Measurements from ENCODE around the gene REPS2.

The REPS2 gene

DNA sequence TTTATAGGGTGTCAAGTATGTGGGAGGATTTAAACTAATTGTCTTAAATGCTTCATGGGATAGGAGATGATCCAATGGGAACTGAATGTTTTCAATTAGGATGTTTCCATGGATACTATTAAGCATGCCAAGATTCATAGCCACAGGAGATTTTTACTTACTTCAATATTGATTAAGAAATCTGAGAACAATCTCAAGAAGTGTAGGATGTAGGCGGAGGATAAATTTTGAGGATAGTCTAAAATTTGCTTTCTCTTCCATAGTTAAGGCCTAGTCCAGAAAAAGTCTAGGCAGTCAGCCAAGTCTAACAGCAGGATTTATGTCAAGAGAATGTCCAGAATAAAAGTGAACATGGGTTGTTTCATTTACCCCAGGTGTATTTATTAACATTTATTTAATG is 32.8 kb downstream of the REPS2 start:
- H3K79me2 ChIP-seq (ENCODE audit: control insufficient read depth, low read length), result no peaks in the 10 kb centered on the region
- H3K27ac ChIP-seq (ENCODE audit: low read depth, low read length), result no peak overlapping the region
- H4K20me1 ChIP-seq (ENCODE audit: control insufficient read depth, insufficient read depth, low read depth, low read length), result no peaks in the 10 kb centered on the region
- H3K36me3 ChIP-seq (ENCODE audit: control insufficient read depth, low read length), result no peaks in the 10 kb centered on the region
- H3K4me3 ChIP-seq (ENCODE audit: low read length), result no peak overlapping the region
- H3K4me2 ChIP-seq (ENCODE audit: low read length), result no peak overlapping the region
- peaks cover 5% of the 10 kb centered on the region; the same call in 1 of the 2 replicates for H3K4me1 ChIP-seq (ENCODE audit: control insufficient read depth, low read length)
- no peaks in the 10 kb centered on the region for H3K9me3 ChIP-seq (ENCODE audit: control insufficient read depth, insufficient read depth, low read length)
- no peak for TF ChIP-seq EZH2phosphoT487 (IDR thresholded peaks at IDR 0.05; ENCODE audit: borderline replicate concordance, low read length)
- TF ChIP-seq, protein P1, sequence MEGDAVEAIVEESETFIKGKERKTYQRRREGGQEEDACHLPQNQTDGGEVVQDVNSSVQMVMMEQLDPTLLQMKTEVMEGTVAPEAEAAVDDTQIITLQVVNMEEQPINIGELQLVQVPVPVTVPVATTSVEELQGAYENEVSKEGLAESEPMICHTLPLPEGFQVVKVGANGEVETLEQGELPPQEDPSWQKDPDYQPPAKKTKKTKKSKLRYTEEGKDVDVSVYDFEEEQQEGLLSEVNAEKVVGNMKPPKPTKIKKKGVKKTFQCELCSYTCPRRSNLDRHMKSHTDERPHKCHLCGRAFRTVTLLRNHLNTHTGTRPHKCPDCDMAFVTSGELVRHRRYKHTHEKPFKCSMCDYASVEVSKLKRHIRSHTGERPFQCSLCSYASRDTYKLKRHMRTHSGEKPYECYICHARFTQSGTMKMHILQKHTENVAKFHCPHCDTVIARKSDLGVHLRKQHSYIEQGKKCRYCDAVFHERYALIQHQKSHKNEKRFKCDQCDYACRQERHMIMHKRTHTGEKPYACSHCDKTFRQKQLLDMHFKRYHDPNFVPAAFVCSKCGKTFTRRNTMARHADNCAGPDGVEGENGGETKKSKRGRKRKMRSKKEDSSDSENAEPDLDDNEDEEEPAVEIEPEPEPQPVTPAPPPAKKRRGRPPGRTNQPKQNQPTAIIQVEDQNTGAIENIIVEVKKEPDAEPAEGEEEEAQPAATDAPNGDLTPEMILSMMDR (IDR thresholded peaks at IDR 0.05; ENCODE audit: low read depth, low read length, poor library complexity, severe bottlenecking), result no peak
- H3K9me2 ChIP-seq (replicated peaks; ENCODE audit: control insufficient read depth, low read length), result no peaks in the 10 kb centered on the region
- H3F3A ChIP-seq (ENCODE audit: control insufficient read depth, insufficient read depth), result no peaks in the 10 kb centered on the region
- no peaks in the 10 kb centered on the region for H3K27me3 ChIP-seq (ENCODE audit: control insufficient read depth, low read length)

DNA sequence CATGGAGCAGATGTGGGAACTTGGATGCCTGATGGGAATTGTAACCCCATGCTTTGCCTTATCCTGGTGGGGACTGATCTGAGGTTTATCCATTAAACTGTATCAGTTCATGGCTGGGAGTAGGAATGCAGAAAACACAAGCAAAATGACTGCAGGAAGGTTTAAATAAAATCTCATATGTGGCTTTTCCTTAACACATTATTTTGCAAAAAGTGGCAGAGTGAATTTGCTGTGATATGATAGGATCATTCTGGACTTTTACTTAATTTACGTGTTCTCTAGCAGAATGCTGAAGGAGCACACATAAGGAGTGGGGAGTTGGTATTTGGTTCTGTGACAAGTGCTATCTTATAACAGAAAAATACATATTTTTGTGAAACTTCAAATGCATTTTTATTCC is 34.8 kb downstream of the REPS2 start:
- Histone ChIP-seq H3K27me3 (ENCODE audit: control insufficient read depth, low read length) (0 out of 2 replicates have a peak, but pooled peaks cover 2% of the 10 kb centered on the region), H3K4me3 (ENCODE audit: low read length) (no peak overlapping the region), H3K4me2 (ENCODE audit: low read length) (no peak overlapping the region), H3K9me3 (ENCODE audit: control insufficient read depth, insufficient read depth, low read length) (no peaks in the 10 kb centered on the region), H3K4me1 (ENCODE audit: control insufficient read depth, low read length) (no peaks in the 10 kb centered on the region), H3K36me3 (ENCODE audit: control insufficient read depth, low read length) (no peaks in the 10 kb centered on the region), H3K9me2 (replicated peaks; ENCODE audit: control insufficient read depth, low read length) (no peaks in the 10 kb centered on the region), H4K20me1 (ENCODE audit: control insufficient read depth, insufficient read depth, low read depth, low read length) (no peaks in the 10 kb centered on the region), H3F3A (ENCODE audit: control insufficient read depth, insufficient read depth) (no peaks in the 10 kb centered on the region), H3K79me2 (ENCODE audit: control insufficient read depth, low read length) (no peaks in the 10 kb centered on the region), H3K27ac (ENCODE audit: low read depth, low read length) (no peak overlapping the region)
- TF ChIP-seq, protein P1 (IDR thresholded peaks at IDR 0.05; ENCODE audit: low read depth, low read length, poor library complexity, severe bottlenecking), result no peak
- no peak for TF ChIP-seq EZH2phosphoT487 (IDR thresholded peaks at IDR 0.05; ENCODE audit: borderline replicate concordance, low read length)

DNA sequence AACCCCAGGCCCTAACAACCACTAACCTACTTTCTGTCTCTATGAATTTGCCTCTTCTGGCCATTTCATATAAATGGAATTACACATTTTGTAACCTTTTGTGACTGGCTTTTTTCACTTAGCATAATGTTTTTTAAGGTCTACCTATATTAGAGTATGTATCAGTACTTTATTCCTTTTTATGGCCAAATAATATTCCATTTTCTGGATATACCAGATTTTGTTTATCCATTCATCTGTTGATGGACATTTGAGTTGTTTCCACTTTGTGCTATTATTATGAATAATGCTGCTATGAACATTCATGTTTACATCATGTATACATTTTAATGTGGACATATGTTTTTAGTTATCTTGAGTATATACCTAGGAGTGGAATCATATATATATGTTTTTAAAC is 35.5 kb downstream of the REPS2 start:
- Histone ChIP-seq H3K4me3 (ENCODE audit: low read length) (no peak overlapping the region), H4K20me1 (ENCODE audit: control insufficient read depth, insufficient read depth, low read depth, low read length) (no peaks in the 10 kb centered on the region), H3K4me2 (ENCODE audit: low read length) (no peak overlapping the region), H3K27me3 (ENCODE audit: control insufficient read depth, low read length) (0 out of 2 replicates have a peak, but pooled peaks cover 2% of the 10 kb centered on the region), H3K9me2 (replicated peaks; ENCODE audit: control insufficient read depth, low read length) (no peaks in the 10 kb centered on the region), H3K27ac (ENCODE audit: low read depth, low read length) (no peak overlapping the region), H3K79me2 (ENCODE audit: control insufficient read depth, low read length) (no peaks in the 10 kb centered on the region), H3K4me1 (ENCODE audit: control insufficient read depth, low read length) (no peaks in the 10 kb centered on the region), H3K9me3 (ENCODE audit: control insufficient read depth, insufficient read depth, low read length) (no peaks in the 10 kb centered on the region), H3K36me3 (ENCODE audit: control insufficient read depth, low read length) (no peaks in the 10 kb centered on the region), H3F3A (ENCODE audit: control insufficient read depth, insufficient read depth) (no peaks in the 10 kb centered on the region)
- TF ChIP-seq, protein P1 (IDR thresholded peaks at IDR 0.05; ENCODE audit: low read depth, low read length, poor library complexity, severe bottlenecking), result no peak
- no peak for TF ChIP-seq EZH2phosphoT487 (IDR thresholded peaks at IDR 0.05; ENCODE audit: borderline replicate concordance, low read length)

All from DOHH2 (cell line).